Measurements from ENCODE around the gene ARL6IP4.
A peak's percentile ranks its signal among the peaks of the same experiment; 100 is the strongest.

The ARL6IP4 gene

DNA sequence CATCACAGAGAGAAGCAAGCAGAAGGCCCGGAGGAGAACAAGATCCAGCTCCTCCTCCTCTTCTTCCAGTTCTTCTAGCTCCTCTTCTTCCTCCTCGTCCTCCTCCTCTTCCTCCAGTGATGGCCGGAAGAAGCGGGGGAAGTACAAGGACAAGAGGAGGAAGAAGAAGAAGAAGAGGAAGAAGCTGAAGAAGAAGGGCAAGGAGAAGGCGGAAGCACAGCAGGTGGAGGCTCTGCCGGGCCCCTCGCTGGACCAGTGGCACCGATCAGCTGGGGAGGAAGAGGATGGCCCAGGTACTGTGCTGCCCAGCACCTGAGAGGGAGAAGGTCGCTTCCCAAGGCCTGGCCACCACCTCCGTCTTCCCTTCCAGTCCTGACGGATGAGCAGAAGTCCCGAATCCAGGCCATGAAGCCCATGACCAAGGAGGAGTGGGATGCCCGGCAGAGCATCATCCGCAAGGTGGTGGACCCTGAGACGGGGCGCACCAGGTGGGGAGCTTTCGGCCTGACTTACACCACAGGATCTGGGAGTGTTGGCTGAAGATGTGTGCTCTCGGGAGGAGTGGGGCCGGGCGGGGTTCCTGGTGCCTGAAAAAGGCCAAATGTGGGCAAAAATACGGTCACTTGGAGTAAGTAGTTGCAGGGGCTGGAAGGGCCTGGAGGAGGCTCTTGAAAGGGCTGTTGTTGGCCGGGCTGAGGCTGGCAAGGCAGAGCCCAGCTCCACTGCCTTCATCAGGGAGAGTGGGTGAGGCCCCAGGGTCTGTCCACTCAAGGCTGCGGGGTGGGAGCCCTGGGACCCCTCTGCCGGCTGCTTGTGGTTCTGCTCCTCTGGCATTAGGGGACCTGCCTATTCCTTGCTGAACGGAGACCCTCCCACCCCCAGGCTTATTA, 1.4 kb downstream of the ARL6IP4 start:
- peak overlapping the region; percentile 91 for H3K4me3 Mint-ChIP-seq
- no peaks in the 10 kb centered on the region for H3K9me3 Mint-ChIP-seq
- H3K36me3 Mint-ChIP-seq (ENCODE audit: low read depth) = peaks cover 17% of the 10 kb centered on the region
- peak overlapping the region; percentile 82 for H3K27ac Mint-ChIP-seq
- H3K4me1 Mint-ChIP-seq (ENCODE audit: low read depth) = peaks cover 54% of the 10 kb centered on the region
- no peaks in the 10 kb centered on the region for H3K27me3 Mint-ChIP-seq

DNA sequence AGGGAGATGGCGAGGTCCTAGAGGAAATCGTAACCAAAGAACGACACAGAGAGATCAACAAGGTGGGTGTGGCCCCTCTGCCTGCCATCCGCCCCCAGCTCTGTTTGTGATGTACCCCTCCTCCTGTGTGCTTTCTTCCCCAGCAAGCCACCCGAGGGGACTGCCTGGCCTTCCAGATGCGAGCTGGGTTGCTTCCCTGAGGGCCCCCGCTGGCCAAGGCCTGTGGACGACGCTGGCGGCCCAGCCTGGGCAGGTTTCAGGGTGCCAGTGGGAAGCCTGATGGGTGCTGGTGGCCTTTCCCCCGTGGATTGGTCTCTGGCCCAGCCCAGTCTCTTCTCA, 2.0 kb downstream of the ARL6IP4 start:
- Mint-ChIP-seq H3K36me3 (ENCODE audit: low read depth) (peaks cover 17% of the 10 kb centered on the region), H3K27me3 (no peaks in the 10 kb centered on the region), H3K4me3 (peak overlapping the region; percentile 91), H3K27ac (peak overlapping the region; percentile 82), H3K4me1 (ENCODE audit: low read depth) (peaks cover 49% of the 10 kb centered on the region), H3K9me3 (no peaks in the 10 kb centered on the region)

DNA sequence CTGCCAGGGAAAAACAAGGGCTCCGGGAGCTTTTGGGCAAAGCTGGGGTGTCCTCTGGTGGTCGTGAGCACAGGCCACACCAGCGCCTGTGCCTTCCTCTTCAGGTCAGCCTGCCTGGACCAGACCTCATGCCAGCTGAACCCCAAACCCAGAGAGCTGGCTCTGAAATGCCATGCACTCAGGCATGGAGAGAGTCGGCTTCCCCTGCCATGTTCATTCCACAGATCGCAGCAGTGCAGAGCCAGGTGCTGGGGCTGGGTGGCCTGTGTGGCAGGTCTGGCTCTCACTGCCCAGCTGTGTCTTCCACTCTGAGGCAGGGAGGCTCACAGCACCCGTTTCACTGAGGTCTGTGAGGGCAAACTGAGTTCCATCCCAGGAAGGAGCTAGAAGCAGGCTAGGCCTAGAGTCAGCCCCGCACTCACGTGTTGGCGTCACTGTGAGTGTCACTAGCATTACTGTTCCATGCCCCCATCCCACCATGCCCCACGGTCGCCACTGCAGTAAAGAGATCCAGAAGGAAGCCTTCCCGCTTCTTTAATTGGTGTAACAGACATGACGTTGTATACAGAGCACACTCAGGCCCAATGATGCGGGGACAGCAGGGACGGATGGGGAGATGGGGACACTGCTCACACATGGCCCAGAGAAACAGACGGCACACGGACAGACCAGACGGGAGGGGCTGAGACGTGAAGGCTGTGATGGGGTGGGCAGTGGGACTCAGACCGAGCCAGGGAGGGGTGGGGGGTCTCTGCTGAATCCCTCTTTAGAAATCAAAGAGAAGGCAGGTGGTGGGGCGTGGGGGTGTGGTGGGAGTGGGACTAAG, 2.7 kb downstream of the ARL6IP4 start:
- no peaks in the 10 kb centered on the region for H3K27me3 Mint-ChIP-seq
- H3K4me3 Mint-ChIP-seq = peak overlapping the region; percentile 91
- peak overlapping the region; percentile 47 for H3K27ac Mint-ChIP-seq
- no peaks in the 10 kb centered on the region for H3K9me3 Mint-ChIP-seq
- peaks cover 49% of the 10 kb centered on the region for H3K4me1 Mint-ChIP-seq (ENCODE audit: low read depth)
- peaks cover 17% of the 10 kb centered on the region for H3K36me3 Mint-ChIP-seq (ENCODE audit: low read depth)

DNA sequence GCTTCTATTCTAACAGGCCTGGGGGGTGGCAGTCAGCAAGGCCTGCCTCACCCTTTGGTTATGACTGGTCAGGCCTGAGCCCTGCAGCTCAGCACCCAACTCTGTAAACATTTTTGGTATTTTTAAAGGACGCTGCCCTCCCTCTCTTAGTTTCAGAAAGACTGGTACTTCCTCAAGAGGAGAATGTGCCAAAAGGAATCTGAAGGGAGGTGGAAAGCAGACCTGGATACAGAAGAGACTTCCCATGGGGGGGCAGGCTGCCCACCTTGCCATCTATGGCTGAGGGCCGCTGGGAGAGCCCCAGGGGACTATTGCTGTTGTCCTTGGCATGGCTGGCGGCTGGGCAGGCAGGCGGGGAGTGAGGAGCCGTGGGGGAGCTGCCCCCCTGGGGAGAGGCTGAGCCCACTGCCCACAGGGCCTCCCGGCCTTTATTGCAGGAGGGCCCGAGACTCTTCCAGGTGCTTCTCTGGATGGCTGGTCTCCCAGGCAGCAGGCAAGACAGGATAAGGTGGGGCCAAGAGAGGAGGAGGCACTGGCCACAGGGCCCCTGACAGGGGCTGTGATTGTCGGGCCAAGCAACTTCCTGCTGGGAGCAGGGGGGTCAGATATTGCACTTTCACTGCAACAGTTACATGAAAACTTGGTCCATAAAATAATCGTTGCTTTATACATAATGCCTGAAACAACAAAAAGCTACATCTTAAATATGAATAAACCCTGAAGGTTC, 3.5 kb downstream of the ARL6IP4 start:
- H3K36me3 Mint-ChIP-seq (ENCODE audit: low read depth) = peaks cover 17% of the 10 kb centered on the region
- H3K27ac Mint-ChIP-seq = no peak overlapping the region
- H3K4me1 Mint-ChIP-seq (ENCODE audit: low read depth) = peaks cover 49% of the 10 kb centered on the region

DNA sequence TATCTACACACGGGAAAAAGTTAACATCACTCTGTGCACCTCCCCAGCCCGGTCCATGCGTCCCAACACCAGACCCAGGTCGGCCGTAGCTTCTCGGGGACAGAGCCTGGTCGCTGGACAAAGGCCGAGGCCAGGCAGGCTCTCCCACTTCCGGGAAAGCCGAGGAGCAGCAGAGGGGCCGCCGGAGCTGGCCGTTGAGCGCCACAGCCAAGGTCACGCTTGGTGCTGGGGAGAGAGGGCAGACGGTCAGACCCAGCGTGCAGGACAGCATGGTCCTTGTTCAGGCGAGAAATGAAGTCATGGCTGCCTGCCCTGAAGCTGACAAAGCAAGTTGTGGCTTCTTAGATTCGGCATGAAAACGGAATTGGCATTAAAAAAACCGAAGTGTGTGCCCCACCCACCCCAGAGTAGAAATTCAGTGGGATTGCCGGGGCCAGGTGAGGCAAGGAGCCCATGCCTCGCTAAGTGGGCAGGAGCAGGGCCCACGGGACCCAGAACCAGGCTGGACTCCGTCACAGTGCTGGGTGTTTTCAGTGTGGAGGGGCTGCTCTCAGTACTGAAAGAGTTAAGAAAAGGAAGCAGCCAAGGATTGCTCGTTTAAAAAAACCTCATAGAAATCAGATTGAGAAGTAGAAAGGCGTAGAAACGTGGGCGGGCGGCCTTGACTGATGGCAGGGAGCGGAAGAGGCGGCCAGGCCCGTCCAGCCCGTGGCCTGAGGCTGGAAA, 4.3 kb downstream of the ARL6IP4 start:
- no peaks in the 10 kb centered on the region for H3K27me3 Mint-ChIP-seq
- peaks cover 17% of the 10 kb centered on the region for H3K36me3 Mint-ChIP-seq (ENCODE audit: low read depth)
- no peaks in the 10 kb centered on the region for H3K9me3 Mint-ChIP-seq
- H3K4me1 Mint-ChIP-seq (ENCODE audit: low read depth) = peaks cover 43% of the 10 kb centered on the region
- no peak overlapping the region for H3K27ac Mint-ChIP-seq
- H3K4me3 Mint-ChIP-seq = no peak overlapping the region

More for the DNA sequence above, 3.5 kb downstream of the ARL6IP4 start:
- Mint-ChIP-seq H3K4me3 (no peak overlapping the region), H3K27me3 (no peaks in the 10 kb centered on the region), H3K9me3 (no peaks in the 10 kb centered on the region)

DNA sequence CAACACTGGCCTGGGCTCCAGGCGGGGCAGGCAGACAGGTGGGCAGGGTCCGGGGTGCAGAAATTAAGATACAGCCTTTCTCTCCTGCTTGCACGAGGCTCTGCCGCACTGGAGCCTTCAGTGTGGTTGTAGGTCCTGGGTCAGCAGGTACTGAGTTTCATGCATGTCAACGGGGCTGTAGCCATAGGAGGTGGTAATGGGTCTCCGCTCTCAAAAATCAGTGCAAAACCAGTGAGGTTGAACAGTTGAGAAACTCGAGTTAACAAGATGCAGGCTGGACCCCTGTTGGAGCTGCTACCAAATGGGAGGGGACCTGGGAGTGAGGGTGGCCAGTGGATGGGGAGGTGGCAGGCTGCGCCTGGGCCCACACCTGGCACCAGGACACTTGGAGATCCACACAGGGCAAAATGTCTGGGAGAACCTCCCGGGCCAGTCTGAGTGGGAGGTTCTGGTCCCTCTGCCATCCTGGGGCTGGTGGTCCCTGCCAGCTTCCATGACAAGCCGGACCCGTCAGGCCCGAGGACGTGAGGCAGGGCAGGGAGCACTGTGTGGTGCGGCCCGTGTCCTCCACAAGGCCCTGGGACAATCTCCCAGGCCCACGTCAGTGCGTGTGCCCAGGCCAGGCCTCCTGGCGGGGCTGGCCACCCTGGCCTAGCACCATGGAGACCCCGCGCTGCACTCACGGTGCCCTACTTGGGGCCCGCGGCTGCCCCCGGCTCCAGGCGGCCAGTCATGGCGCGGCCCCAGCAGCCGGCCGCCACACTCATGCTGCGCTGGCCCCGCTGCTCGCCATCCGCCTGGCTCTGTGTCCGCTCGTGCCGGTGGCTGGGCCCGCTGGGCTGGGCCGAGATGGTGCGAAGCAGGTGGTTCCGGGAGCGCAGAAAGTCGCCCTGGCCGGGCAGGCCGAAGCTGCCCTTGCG, 5.1 kb downstream of the ARL6IP4 start:
- no peak overlapping the region for H3K27ac Mint-ChIP-seq
- H3K36me3 Mint-ChIP-seq (ENCODE audit: low read depth) = peaks cover 17% of the 10 kb centered on the region

DNA sequence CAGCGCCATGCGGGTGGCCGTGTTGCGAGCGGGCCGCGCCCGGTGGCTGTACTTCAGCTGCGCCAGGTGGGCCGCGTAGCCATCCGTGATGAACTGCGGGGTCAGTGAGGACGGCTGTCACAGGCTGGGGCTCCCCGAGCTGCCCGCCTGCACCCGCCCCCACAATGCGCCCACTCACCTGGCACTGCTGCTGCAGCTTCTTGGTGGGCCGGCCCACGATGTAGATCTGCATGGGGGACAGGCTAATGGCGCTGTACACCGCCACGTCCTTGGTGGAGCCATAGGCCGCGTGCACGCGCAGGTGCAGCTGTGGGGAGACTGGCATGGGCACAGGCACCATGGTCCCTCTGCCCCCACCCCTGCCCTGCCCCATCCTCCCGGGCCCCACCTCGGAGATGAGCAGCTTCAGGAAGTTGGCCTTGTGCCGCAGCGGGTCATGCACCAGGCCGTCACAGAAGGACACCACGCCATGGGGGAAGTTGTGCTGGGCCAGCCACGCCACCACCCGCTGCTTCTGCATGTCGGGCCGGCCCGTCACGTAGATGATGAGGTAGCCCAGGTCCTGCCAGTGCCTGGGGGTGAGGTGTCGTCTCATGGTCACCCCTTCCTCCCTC, 5.9 kb downstream of the ARL6IP4 start:
- Mint-ChIP-seq H3K9me3 (no peaks in the 10 kb centered on the region), H3K4me1 (ENCODE audit: low read depth) (peaks cover 39% of the 10 kb centered on the region), H3K27ac (no peak overlapping the region), H3K36me3 (ENCODE audit: low read depth) (peaks cover 17% of the 10 kb centered on the region), H3K27me3 (no peaks in the 10 kb centered on the region), H3K4me3 (no peak overlapping the region)

More for the DNA sequence above, 5.1 kb downstream of the ARL6IP4 start:
- Mint-ChIP-seq H3K9me3 (no peaks in the 10 kb centered on the region), H3K4me1 (ENCODE audit: low read depth) (peaks cover 39% of the 10 kb centered on the region), H3K27me3 (no peaks in the 10 kb centered on the region), H3K4me3 (no peak overlapping the region)

DNA sequence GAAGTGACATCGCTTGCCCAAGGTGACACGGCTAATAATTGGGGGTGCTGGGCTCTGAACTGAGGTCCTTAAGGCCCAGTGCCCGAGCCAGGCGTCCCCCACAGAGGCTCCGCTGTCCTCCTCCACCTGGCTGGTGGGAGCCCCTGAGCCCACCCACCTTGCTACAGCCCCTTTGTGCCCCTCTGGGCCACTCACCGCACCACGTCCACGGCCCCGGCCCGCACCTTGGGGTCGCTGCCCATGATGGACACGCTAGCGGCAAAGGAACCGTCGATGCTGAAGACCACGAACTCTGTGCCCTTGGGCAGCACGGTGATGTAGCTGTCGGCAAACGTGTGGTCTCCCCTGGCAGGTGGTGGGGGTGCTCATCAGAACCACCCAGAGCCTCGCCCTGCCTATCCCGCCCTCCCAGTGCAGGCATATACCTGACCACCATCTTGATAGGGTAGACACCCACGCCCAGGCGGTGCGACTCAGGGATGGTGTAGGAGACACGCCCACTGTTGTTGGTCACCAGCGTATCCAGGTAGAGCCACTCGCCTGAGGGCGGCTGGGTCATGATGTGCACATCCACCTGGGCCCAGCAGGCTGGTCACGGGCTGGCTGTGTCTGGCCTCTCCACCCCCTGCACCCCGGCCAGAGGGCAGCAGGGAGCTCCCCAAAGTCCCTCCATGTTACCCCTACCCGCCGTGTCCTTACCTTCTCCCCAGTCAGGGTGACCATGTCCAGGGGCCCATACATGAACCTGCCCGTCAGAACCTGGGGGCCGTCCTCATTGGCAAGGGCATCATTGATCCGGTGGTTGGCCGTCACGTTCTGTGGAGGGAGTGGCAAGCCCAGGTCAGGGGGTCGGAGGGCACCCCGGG, 6.8 kb downstream of the ARL6IP4 start:
- H3K36me3 Mint-ChIP-seq (ENCODE audit: low read depth) = peaks cover 10% of the 10 kb centered on the region
- peaks cover 29% of the 10 kb centered on the region for H3K4me1 Mint-ChIP-seq (ENCODE audit: low read depth)
- no peak overlapping the region for H3K27ac Mint-ChIP-seq
- H3K27me3 Mint-ChIP-seq = no peaks in the 10 kb centered on the region
- H3K4me3 Mint-ChIP-seq = no peak overlapping the region
- H3K9me3 Mint-ChIP-seq = no peaks in the 10 kb centered on the region

DNA sequence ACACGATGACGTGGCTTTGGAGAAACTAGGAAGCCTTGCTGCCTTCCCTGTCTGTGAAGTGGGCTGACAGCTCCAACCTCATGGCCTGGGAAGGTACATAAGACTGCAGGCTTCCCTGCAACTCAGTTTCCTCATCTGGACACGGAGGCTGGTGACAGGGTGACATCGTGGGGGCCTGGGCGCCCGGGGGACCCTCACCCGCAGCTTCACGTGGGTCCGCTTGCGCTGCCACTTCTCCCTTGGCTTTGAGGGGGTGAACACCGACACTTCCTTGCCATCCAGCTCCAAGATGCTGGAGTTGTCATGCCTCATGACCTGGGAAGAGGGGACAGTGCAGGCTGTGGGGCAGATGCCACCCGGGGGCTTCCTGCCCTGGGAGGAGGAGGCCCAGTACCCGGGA, 7.6 kb downstream of the ARL6IP4 start:
- Mint-ChIP-seq H3K4me3 (no peak overlapping the region), H3K27ac (no peak overlapping the region), H3K36me3 (ENCODE audit: low read depth) (peaks cover 6% of the 10 kb centered on the region), H3K4me1 (ENCODE audit: low read depth) (peaks cover 23% of the 10 kb centered on the region), H3K9me3 (no peaks in the 10 kb centered on the region), H3K27me3 (no peaks in the 10 kb centered on the region)

DNA sequence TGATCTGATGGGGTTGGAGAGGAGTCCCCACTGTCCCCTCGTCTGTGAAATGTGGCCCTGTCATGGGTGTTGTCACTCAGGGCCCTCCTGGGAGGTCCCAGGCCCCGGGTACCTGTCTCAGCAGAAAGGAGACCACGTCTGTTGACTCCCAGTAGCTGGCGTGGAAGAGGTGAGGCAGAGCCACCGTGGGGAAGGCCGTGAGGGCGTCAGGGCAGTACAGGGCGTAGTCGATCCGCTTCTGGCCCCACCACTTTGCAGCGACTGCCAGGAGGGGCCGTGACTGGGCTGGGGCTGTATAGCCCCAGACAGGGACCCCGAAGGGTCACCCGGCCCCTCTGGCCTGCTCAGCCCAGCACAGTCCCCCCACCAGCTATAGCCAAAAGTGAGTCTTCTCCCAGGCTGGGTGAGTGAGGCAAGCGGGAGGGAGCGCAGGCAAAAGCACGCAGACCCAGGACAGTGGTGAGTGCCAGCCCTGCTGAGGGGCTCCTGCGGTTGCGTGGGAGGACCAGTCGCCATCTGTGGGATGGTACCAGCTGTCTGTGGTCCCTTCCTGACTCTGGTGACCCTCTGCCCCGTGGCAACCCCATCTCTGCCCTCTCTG, 8.2 kb downstream of the ARL6IP4 start:
- H3K9me3 Mint-ChIP-seq = no peaks in the 10 kb centered on the region
- H3K27ac Mint-ChIP-seq = no peak overlapping the region
- H3K4me3 Mint-ChIP-seq = no peak overlapping the region
- H3K4me1 Mint-ChIP-seq (ENCODE audit: low read depth) = peaks cover 23% of the 10 kb centered on the region
- H3K27me3 Mint-ChIP-seq = no peaks in the 10 kb centered on the region
- peaks cover 3% of the 10 kb centered on the region for H3K36me3 Mint-ChIP-seq (ENCODE audit: low read depth)

DNA sequence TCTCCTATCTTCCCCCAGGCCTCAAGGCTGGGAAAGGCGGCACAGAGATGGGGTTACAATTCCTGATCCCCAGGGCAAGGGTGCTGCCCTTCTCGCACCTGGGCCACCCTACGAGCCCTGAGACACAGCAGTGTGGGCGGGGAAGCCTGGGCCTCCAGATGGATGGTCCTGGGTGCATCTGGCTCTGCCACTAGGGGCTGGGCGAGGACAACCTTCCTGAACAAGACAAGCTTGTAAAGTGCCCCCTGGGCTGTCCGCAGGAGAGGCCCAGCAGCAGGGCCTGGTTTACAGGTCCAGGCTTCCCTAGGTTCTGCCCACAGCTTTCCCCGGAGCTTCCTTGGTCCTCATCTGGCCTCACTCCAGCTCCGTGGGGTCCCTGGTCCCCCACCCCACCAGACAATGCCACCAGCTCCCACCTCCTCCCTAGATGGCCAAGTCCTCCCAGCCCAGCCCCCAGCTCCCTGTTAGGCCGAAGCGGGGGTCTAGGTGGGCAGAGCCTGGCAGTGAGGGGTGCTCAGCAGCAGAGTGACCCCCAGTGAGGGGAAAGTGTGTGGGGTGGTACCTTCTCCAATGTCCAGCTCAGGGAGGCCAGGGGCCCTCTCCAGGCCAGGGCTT, 8.9 kb downstream of the ARL6IP4 start:
- Mint-ChIP-seq H3K4me1 (ENCODE audit: low read depth) (peaks cover 17% of the 10 kb centered on the region), H3K4me3 (no peak overlapping the region)

DNA sequence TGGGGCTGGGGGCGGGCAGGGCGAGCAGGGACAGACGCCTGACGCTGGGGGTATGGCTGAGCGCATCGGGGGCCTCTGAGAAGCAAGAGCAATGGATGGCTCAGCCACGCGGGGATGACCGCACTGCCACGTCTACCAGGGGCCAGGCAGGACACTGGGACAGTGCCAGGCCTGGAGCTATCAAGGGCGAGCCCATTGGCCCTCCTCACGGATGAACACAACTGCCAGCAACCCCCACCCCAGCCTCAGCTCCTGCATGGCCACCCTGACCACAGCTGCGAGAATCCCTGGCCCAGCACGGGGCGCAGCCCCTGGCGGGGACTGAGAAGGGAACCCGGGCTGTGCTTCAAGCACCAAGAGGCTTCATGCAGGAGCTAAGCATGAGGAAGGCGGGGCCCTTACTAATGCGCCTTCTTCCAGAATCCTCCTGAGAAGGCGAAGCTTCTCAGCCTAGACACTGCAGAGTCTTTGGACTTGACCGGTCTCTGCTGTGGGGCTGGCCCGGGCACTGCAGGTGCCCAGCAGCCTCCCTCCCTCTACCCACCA, 9.5 kb downstream of the ARL6IP4 start:
- H3K27me3 Mint-ChIP-seq = no peaks in the 10 kb centered on the region
- H3K4me1 Mint-ChIP-seq (ENCODE audit: low read depth) = peaks cover 11% of the 10 kb centered on the region
- H3K27ac Mint-ChIP-seq = no peak overlapping the region
- no peaks in the 10 kb centered on the region for H3K9me3 Mint-ChIP-seq
- H3K4me3 Mint-ChIP-seq = no peak overlapping the region
- peaks cover 1% of the 10 kb centered on the region for H3K36me3 Mint-ChIP-seq (ENCODE audit: low read depth)

More for the DNA sequence above, 8.9 kb downstream of the ARL6IP4 start:
- H3K9me3 Mint-ChIP-seq = no peaks in the 10 kb centered on the region
- no peaks in the 10 kb centered on the region for H3K27me3 Mint-ChIP-seq
- no peak overlapping the region for H3K27ac Mint-ChIP-seq
- peaks cover 3% of the 10 kb centered on the region for H3K36me3 Mint-ChIP-seq (ENCODE audit: low read depth)

Measured in stimulated activated naive CD8-positive, alpha-beta T cell treated with anti-CD3 and anti-CD28 coated beads, Interleukin-15, Interleukin-2, amounts not matched to agents 100 ng/mL and 50 ng/mL, for 24 hours (primary cell).